ENCODE results near the gene C1QTNF5. TPM values are rescaled to one million over a fixed set of nuclear protein-coding genes. Genes with fewer than 3 reads are reported as not detected.

The C1QTNF5 gene
- total RNA-seq, 1 donor from 2014 or later = 14.9 TPM

GRCh38 chr11:119373059-119373920 lies 32.6 kb upstream of the C1QTNF5 start:
- DNase-seq (ENCODE audit: low spot score) = no peak

DNA sequence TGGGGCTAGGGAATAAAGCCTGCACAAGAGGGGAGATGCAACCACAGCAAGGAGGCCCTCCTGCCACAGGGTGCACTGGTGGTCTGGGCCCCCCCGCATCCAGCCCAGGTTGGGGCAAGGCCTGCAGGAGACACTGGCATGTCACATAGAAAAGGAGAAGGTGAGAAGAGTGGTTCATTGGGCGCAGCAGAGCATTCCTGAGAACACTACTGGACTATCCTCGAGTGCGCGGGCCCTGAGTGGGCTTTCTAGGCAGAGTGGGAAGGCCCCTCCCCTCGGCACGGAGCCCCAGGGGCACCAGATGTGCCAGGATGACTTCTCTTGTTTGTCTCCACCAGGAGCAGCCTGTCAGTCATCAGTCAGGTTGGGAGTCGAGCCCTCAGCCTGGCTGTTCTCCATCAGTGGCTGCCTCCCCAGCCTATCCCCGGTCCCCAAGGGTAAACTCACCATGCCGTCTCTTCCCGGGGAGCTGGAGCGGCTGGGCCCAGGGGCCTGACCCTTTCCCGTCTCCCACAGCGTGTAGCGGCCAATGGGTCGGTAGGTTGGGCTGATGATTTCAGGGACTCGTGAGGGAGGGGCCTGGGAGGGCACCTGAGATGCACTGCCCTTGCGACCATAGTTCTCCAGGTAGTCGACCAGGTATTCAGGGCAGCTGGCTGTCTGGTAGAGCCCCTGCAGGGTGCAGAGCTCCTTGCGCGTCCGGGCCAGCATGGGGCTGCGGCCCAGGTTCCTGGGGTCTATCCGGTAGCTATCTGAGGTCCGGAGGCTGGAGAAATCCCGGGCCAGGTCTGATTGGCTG lies 31.8 kb upstream of the C1QTNF5 start:
- DNase-seq (ENCODE audit: low spot score) = no peak

GRCh38 chr11:119371778-119372182 lies 31.1 kb upstream of the C1QTNF5 start:
- no peak for DNase-seq (ENCODE audit: low spot score)

DNA sequence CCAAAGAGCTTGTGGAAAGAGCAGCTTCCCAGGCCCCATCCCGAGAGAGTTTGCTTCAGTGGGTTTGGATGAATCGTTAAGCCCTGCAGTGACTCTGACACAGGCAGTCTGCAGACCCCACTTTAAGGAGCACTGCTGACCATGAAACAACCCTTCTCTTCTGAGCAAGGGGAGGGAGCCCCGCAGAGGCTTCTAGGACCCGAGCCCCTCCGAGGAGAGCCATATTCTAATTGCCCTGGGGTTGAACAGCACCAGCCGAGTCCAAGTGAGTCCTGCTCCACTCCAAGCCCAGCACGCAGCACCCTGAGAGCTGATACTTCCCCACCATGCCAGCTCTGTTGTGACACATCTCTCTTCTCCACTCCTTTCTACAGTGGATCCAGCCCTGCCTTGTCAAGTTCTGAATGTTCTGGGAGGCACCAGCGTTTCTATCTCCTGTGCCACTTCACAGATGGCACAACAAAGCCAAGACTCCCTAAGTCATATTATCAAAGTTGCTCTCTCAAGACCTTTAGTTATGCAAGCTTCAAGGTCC lies 30.5 kb upstream of the C1QTNF5 start:
- DNase-seq (ENCODE audit: low spot score) = no peak

- DNase-seq (ENCODE audit: low spot score) = no peak
These were observed 29.9 kb upstream of the C1QTNF5 start for GRCh38 chr11:119370486-119371046.

GRCh38 chr11:119369132-119369925 lies 28.6 kb upstream of the C1QTNF5 start:
- DNase-seq (ENCODE audit: low spot score) = no peak

- DNase-seq (ENCODE audit: low spot score) = peak; percentile 70
These were observed 27.7 kb upstream of the C1QTNF5 start for GRCh38 chr11:119368121-119369034.

GRCh38 chr11:119367661-119368120 lies 27.0 kb upstream of the C1QTNF5 start:
- no peak for DNase-seq (ENCODE audit: low spot score)

GRCh38 chr11:119366690-119367620 lies 26.3 kb upstream of the C1QTNF5 start:
- peak; percentile 44 for DNase-seq (ENCODE audit: low spot score)

GRCh38 chr11:119365071-119365591 lies 24.4 kb upstream of the C1QTNF5 start:
- DNase-seq (ENCODE audit: low spot score) = no peak

DNA sequence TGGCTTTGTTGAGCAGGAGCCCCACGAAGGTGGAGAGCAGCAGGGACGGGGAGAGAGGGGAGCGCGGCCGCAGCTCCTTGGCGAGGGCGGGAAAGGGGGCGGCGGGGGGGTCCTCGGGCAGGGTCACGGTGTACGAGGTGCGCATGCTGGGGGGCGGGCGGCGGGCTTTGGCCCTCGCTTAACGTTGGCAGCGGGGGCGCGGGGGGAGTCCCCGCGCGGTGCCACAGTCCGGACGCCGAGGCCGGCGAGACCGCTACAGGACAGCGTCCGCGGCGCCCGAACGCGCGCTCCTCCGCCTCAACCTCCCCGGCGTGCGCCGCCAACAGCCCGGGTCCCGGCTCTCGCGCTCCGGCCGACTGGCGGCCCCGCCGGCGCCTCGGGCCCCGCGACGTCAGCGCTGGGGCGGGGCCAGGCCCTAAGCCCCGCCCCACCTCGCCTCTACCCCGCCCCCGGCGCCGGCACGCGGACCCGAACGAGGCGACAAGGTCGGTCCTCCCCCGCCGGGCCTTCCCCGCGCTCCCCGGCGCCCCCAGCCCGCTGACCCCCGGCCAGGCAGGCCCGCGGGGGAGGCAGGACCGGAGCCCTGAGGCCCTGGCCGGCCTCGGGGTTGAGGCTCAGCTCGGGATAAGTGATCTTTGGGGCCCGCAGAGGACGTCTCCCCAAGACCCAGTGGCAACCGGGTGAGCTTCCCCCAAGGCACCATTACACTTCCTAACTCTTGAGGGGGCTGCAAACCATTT lies 23.3 kb upstream of the C1QTNF5 start:
- DNase-seq (ENCODE audit: low spot score) = no peak

- DNase-seq (ENCODE audit: low spot score) = no peak
These were observed 22.6 kb upstream of the C1QTNF5 start for GRCh38 chr11:119363081-119363850.

GRCh38 chr11:119362741-119363080 lies 22.0 kb upstream of the C1QTNF5 start:
- DNase-seq (ENCODE audit: low spot score) = no peak

GRCh38 chr11:119361941-119362725 lies 21.4 kb upstream of the C1QTNF5 start:
- DNase-seq (ENCODE audit: low spot score) = no peak

- no peak for DNase-seq (ENCODE audit: low spot score)
These were observed 20.5 kb upstream of the C1QTNF5 start for GRCh38 chr11:119361056-119361787.

Data from umbilical cord (tissue), 2 donors.